T1000 (cell line): Measurements from ENCODE around the gene BDH2.
A peak's percentile ranks its signal among the peaks of the same experiment; 100 is the strongest.

ENCODE experiments used
- DNase-seq: peaks from one replicate; lab custom pipeline; 2025; ENCODE audit warnings: mixed read lengths; lab: John Stamatoyannopoulos, UW

Gene BDH2

GRCh38 chr4:103085555-103086196 lies 14.0 kb downstream of the BDH2 start:
- no peak for DNase-seq

DNA sequence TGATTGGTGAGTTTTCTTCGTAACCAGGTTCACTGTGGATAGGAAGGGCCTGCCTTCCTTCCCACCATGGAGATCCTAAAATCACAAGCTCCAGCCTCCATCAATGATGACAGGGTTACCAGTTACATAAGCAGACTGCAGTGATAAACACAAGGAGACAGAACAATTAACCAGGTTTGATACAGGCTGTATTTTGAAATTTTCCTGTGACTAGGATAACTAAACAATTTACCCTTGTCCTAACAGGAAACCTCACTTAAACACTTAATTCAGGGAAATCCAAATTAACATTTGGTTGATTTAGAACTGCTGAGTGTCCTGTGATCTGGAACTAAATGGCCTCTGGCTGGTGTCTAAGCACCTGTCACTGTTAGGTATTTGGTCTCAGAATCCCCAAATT lies 20.0 kb downstream of the BDH2 start:
- DNase-seq: no peak

GRCh38 chr4:103076747-103077347 lies 22.8 kb downstream of the BDH2 start, which contains the start of gene SLC9B2:
Gene SLC9B2, minus strand, starts transcription at chr4:103076761. Its CDS starts 9,211 bp downstream, at chr4:103067550.
- DNase-seq: no peak

DNA sequence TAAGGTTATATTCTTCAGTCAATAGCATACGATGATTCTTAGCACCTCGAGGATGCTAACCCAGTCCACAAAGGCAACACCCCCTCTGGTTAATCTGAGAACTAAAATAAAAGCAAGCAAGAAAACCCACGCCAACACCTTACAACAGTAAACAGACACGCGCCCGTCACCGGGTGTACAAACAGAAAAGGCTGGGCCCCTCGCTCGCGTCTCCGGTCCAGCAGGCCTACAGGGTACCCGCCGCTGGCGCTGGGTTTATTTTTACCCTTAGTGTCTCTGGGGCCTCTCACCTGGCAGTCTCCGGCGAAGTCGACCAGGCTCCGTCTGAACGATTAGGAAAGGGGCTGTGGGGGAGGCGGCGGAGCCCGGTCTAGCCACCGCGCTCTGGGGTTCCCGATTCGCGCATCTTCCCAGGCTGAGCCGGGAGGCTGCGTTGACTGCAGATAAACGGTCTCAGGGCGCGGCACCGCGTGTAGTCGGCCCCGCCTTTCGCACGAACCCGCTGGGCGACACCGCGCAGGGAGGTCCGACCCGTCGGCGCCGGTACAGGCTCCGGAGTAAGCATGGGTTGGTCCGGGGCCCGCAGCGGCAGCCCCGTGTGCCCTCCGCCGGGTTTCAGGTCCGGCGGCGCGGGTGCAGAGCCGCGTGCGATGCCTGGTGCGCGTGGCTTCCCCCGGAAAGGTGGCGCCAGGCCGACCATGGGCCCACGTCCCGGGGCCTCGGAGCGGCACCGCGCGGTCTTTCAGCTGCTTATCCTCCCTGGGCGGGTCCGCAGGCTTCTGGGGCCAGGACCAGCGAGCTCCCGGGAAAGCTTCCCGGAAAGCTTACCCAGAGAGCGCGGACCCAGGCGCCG lies 23.5 kb downstream of the BDH2 start:
- DNase-seq: peak; percentile 56

DNA sequence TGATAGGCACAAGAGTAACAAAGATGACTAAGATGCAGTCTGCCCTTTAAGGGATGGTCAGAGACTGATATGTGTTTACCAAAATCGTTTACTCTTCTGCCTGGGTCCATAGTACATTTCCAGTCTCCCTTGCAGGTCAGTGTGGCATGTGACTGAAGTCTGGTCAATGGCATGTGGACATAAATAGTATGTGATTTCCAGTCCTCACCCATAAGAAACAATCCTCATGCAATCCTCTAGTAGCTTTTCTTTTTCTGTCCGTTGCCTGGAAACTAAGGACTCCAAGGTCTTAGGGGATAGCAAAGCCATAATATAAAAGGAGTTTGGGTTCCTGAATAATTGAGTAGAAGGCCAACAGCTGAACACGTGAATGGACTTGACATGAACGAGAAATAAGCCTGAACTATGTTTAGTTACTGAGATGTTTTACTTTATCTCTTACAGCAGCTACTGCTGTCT lies 24.2 kb downstream of the BDH2 start:
- no peak for DNase-seq

DNA sequence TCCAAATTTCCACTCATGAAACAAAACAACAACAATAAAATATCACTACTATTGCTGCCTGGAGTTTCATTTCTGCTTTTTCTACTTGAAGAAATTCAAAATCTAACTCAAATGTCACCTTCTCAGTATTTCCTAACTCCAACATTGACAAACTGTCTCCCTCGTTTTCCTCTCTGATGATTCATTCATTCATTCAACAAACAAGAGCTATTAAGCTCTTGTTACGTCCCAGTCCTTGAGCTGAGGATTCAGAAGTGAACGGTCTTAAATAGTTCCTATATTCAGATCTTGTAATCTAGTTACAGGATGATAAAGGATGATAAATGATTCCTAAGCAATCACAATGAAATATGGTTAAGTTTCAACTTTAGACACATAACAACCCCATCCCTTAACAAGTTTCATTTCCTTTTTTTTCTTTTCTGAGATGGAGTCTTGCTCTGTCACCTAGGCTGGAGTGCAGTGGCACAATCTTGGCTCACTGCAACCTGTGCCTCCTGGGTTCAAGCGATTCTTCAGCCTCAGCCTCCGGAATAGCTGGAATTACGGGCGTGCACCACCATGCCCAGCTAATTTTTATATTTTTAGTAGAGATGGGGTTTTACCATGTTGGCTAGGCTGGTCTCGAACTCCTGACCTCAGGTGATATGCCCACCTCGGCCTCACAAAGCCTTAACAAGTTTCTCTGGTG lies 24.7 kb downstream of the BDH2 start:
- no peak for DNase-seq

DNA sequence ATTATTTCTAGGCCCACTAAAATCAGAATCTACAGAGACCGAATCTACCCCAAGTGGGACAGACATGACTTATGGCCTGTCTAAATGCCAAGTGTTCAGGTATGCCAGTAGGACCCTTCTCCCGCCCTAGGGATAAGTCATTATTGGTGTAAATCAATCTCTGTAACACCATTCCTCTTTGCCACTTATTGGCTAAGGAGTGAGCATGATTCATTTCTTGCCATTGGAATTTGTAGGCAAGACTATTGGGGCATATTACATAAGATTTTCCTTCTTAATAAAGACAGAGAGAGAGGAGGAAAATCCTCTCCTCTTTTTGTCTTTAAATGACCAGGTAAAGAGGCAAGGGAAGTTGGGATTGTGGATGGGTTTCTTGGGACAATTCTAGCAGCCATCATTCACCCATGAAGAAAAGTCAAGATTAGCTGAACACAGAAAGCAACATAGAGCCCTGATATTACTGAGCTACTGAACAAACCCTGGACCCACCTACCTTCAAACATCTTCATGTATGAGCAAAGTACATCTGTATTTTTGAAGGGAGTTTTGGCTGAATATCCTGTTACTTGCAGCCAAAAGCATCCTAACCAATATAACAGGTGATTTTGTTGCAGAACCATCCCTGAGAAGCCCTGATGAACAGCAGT lies 25.7 kb downstream of the BDH2 start:
- no peak for DNase-seq

DNA sequence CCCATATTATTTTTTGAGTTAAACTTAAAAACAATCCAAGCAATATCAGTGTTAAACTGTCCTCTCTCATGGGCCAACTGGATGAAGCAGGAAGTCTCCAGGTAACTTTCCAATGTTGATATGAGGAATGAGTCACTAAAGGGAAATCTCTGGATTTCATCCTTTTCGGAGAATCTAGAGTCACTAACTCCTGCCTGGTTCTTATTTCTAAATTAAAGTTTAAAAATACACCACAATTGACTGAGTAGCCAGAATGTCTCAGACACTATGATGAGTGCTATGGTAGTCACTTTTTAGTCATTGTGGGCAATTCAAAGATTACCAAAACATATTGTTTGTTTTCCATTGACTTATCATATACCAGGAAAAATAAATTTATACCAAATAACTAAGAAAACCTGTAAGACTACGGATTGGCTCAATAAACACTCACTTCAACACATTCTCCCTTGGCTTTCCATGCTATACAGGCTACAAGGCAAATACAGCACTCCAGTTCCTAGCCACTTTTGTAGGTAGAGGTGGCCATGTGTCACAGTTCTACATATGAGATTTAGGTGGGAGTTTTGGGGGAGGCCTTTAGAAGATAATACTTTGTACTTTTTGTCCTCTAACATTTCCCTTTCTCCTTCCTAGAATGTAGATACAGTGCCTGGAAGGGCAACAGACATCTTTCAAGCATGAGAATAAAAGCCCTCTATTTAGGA lies 31.6 kb downstream of the BDH2 start:
- no peak for DNase-seq

- DNase-seq: no peak
Measured at GRCh38 chr4:103060453-103061148, 39.0 kb downstream of the BDH2 start.

- no peak for DNase-seq
Measured at GRCh38 chr4:103054030-103054429, 45.6 kb downstream of the BDH2 start.

GRCh38 chr4:103052779-103053178 lies 46.9 kb downstream of the BDH2 start:
- DNase-seq: no peak

DNA sequence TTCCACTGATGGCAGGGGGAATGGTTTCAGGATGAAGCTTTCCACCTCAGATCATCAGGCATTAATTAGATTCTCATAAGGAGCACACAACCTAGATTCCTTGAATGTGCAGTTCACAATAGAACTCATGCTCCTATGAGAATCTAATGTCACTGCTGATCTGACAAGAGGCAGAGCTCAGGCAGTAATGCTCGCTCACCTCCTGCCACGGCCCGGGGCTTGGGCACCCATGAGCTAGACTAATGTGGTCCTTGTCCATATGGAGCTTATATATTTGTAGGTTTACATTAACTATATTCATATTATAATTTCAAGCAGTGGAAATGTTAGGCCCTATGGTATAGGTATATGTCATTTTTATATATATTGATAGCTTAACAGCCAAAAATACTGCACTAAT lies 47.5 kb downstream of the BDH2 start:
- no peak for DNase-seq

- no peak for DNase-seq
Measured at GRCh38 chr4:103050736-103051436, 48.7 kb downstream of the BDH2 start.

DNA sequence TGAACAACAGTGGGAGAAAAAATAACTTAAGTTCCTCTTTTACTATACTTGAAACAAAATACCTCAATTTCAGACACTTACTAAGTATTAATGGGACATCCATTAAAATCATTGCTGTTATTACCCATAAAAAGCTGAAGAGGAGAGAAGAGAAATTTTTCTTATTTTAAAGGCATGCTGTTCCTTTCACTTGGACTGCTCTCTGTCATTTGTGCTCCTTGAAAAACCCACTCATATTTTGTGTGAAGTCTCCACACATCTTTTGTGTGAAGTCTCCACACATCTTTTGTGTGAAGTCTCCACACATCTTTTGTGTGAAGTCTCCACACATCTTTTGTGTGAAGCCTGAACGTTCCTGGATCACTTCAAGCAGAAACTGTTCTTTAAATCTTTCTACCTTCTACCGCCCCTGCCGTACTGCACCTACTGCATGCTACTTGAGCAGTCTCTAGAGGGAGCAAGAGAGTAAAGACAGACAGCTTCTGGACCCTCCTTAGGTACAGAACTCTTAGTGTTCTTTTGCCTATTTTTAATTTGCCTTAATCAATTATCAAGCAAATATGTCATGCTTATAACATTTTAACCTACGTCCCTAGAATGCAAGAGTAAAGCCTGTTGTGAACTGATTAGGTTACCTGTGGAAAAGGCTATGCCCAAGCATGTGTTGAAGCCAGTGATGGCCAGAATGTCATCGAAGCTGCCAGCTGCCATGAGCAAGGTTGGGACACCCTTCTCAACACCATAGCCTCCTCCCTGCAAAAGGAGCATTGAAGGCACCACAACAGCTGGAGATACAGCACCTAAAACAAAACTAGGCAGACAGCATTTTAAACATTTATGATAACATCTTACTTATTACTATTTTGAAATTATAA lies 53.0 kb downstream of the BDH2 start:
- no peak for DNase-seq

DNA sequence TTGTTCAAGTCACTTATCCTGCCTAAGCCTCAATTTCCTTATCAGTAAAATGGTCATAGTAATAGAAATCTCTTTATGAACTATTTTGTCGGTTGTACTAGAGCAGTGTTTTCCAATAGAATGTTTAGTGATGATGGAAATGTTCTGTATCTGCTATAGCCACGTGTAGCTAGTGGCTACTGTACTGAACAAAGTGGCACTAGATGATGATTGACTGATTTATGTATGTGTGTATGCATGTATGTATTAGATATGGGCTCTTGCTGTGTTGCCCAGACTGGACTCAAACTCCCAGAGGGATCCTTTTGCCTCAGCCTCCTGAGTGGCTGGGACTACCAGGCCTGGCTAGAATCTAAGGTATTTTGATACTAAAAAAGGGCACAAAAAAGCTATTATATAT lies 55.5 kb downstream of the BDH2 start:
- no peak for DNase-seq

- no peak for DNase-seq
Measured at GRCh38 chr4:103036169-103036568, 63.5 kb downstream of the BDH2 start.

DNA sequence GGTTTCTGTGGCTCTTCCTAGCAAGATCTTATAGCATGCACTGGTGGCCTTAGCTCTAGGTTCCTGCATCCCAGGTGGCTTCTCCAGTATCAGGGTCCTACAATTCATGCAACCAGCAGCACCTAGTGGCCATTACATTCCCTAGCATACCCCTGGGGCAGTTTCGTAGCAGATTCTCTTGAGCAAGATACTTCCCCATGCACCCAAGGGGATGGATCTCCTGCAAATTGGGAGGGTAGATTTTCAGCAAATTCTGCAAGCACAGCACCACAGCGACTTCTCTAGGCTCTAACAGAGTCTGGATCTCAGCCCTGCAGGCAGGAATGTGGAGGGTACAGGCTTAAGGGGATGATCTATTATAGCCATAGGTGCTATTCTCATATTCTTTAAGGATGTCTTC lies 67.1 kb downstream of the BDH2 start:
- no peak for DNase-seq

GRCh38 chr4:103030791-103031190 lies 68.8 kb downstream of the BDH2 start:
- no peak for DNase-seq

DNA sequence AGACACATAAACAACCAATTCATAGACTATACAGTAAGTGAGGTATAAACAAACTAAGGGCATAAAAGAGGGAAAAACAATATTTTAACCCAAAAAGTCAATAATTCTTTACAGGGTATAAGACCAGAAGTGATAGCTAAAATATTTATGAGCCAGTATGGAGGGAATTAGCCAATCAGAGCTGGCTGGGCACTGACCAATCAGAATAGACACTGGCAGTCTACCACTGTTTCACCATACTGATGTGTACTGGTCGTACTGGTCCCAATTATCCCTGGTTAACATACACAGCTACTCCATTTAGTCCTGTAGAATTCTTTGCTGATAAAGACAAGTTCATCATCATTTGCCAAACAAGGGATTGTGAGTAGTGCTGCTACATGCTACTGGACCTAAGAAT lies 70.3 kb downstream of the BDH2 start:
- DNase-seq: no peak
